BLaER1 treated with 17β-estradiol and CSF1 and Interleukin-3, amounts not matched to agents 10 nM and 100 nM (cell line): ENCODE results near the gene PAOX.

ENCODE experiments used
- H3K27ac ChIP-seq, 11 experiments: shearing (Covaris generic); formaldehyde crosslinking; 2 replicates each; pipeline ENCODE4 v1.8.1; 2022
- H3K27me3 ChIP-seq, 11 experiments: shearing (Covaris generic); formaldehyde crosslinking; 2 replicates each; pipeline ENCODE4 v1.8.1; 2022
- H3K36me3 ChIP-seq, 11 experiments: shearing (Covaris generic); formaldehyde crosslinking; 2 replicates each; pipeline ENCODE4 v1.8.1; 2022
- H3K4me1 ChIP-seq, 10 experiments: shearing (Covaris generic); formaldehyde crosslinking; 2 replicates each; pipeline ENCODE4 v1.8.1; 2022
- H3K4me2 ChIP-seq, 11 experiments: shearing (Covaris generic); formaldehyde crosslinking; 2 replicates each; pipeline ENCODE4 v1.8.1; 2022
- H3K4me3 ChIP-seq, 10 experiments: shearing (Covaris generic); formaldehyde crosslinking; 2 replicates each; pipeline ENCODE4 v1.8.1; 2022
- H3K9ac ChIP-seq, 11 experiments: shearing (Covaris generic); formaldehyde crosslinking; 2 replicates each; pipeline ENCODE4 v1.8.1; 2022
- H3K9me3 ChIP-seq, 11 experiments: shearing (Covaris generic); formaldehyde crosslinking; replicated peaks in 1 of 11; 2 replicates each; pipeline ENCODE4 v1.8.1; 2022
- H4K20me1 ChIP-seq, 11 experiments: shearing (Covaris generic); formaldehyde crosslinking; 2 replicates each; pipeline ENCODE4 v1.8.1; 2022
- Cebpa-rat ChIP-seq, 11 experiments: shearing (Covaris generic); IDR thresholded peaks; 2 replicates each; pipeline ENCODE4 v1.8.1; 2022

PAOX gene

DNA sequence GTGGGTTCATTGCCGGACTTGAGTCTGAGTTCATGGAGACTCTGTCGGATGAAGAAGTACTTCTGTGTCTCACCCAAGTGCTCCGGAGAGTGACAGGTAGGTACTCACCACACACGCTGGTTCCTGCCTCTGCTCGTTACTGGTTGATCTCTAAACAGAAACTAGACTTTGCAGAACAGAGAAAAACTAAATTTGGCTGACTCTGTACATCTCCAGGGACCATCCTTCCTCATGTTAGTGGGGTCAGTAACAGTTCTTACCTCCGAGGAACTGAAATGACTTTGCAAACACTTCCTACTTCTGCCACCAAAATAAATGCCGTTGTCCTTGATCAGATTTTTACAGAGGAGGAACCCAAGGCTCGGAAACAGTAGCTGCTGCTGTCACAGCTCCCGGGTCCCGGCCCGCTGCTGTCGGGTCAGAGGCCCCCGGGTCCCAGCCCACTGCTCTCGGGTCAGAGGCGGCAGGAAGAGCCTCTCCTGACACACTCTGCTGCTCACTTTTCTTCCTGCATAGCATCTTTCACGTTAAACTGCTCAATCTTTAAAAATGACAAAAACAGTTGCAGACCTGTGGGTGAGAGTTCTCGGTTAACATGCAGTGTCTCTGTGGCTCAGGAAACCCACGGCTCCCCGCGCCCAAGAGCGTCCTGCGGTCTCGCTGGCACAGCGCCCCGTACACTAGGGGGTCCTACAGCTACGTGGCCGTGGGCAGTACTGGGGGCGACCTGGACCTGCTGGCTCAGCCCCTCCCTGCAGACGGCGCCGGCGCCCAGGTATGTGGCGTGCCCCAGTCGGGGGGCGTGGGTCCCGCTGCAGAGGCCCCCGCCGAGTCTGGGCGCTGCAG is 10.1 kb downstream of the PAOX start:
- Histone ChIP-seq H3K4me2 (peak overlapping the region; percentile 95 to 100 (median 100)), H3K36me3 (peaks cover 0 to 4% (median 0%) of the 10 kb centered on the region in 11 experiments; a peak in 1 of 22 replicates), H3K9me3 (no peaks in the 10 kb centered on the region), H3K9ac (peak overlapping the region; percentile 69 to 88 (median 82)), H3K4me3 (peak overlapping the region; percentile 54 to 78 (median 72)), H4K20me1 (no peaks in the 10 kb centered on the region), H3K27me3 (no peaks in the 10 kb centered on the region), H3K27ac (peak overlapping the region; percentile 23 to 92 (median 85); a peak in 21 of 22 replicates), H3K4me1 (peaks cover 51 to 78% (median 68%) of the 10 kb centered on the region in 10 experiments)
- TF ChIP-seq Cebpa-rat (IDR thresholded peaks at IDR 0.05) = no peak

DNA sequence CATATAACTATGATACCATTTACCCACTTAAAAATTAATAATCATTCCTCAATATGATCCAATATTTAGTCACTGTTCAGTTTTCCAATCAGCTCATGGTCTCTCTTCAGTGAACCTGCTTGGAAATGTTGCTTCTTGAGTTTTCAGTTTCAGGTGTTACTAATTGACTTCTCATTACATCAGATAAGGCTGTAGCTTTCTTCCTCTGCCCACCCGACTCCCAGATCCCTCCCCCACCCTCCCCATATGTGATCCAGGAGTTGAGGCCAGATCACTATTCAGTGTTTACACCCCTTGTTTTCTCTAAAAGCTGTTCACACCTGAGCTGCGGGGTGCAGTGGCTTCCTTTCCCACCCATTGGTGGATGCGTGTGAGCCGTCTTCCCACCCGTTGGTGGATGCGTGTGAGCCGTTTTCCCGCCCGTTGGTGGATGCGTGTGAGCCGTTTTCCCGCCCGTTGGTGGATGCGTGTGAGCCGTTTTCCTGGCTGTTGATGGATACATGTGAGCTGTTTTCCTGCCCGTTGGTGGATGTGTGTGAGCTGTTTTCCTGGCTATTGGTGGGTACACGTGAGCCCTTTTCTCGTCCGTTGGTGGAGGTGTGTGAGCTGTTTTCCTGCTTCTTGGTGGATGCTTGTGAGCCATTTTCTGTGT is 11.7 kb downstream of the PAOX start:
- Histone ChIP-seq H4K20me1 (peaks cover 0 to 8% (median 0%) of the 10 kb centered on the region in 11 experiments; a peak in 4 of 22 replicates), H3K9me3 (no peaks in the 10 kb centered on the region), H3K27ac (peak overlapping the region in 8 of 11 experiments; percentile 62 to 92 (median 86); a peak in 16 of 22 replicates), H3K4me3 (peak overlapping the region in 5 of 10 experiments; percentile 12 to 78 (median 72); a peak in 5 of 20 replicates), H3K9ac (peak overlapping the region in 7 of 11 experiments; percentile 36 to 88 (median 82); a peak in 11 of 22 replicates), H3K27me3 (no peaks in the 10 kb centered on the region), H3K36me3 (peaks cover 0 to 4% (median 3%) of the 10 kb centered on the region in 11 experiments; a peak in 14 of 22 replicates), H3K4me2 (peak overlapping the region; percentile 78 to 100 (median 100)), H3K4me1 (peaks cover 62 to 79% (median 72%) of the 10 kb centered on the region in 10 experiments)
- no peak for TF ChIP-seq Cebpa-rat (IDR thresholded peaks at IDR 0.05)

- Histone ChIP-seq H3K4me1 (peaks cover 67 to 84% (median 77%) of the 10 kb centered on the region in 10 experiments), H3K4me3 (0 out of 20 replicates have a peak overlapping the region, but pooled peaks of 1 of the 10 experiments have one; percentile 12), H3K27me3 (no peaks in the 10 kb centered on the region), H3K4me2 (peak overlapping the region; percentile 62 to 100 (median 100); a peak in 21 of 22 replicates), H3K9ac (peak overlapping the region in 7 of 11 experiments; percentile 17 to 82 (median 37); a peak in 11 of 22 replicates), H3K36me3 (peaks cover 3 to 10% (median 8%) of the 10 kb centered on the region in 11 experiments; a peak in 19 of 22 replicates), H3K9me3 (no peaks in the 10 kb centered on the region), H3K27ac (peak overlapping the region in 8 of 11 experiments; percentile 24 to 90 (median 84); a peak in 15 of 22 replicates), H4K20me1 (peaks cover 0 to 9% (median 0%) of the 10 kb centered on the region in 11 experiments; a peak in 5 of 22 replicates)
- TF ChIP-seq Cebpa-rat (IDR thresholded peaks at IDR 0.05) = no peak
Observed at GRCh38 chr10:133391249-133391635, 12.2 kb downstream of the PAOX start.

GRCh38 chr10:133391761-133392518 is 12.9 kb downstream of the PAOX start:
- Histone ChIP-seq H3K4me2 (peak overlapping the region; percentile 94 to 100 (median 100)), H3K9ac (peak overlapping the region in 7 of 11 experiments; percentile 29 to 82 (median 37); a peak in 11 of 22 replicates), H3K27ac (peak overlapping the region in 8 of 11 experiments; percentile 24 to 96 (median 84); a peak in 16 of 22 replicates), H3K4me3 (no peak overlapping the region), H4K20me1 (peaks cover 0 to 15% (median under 1%) of the 10 kb centered on the region in 11 experiments; a peak in 6 of 22 replicates), H3K4me1 (peaks cover 69 to 88% (median 82%) of the 10 kb centered on the region in 10 experiments), H3K9me3 (no peaks in the 10 kb centered on the region), H3K27me3 (no peaks in the 10 kb centered on the region), H3K36me3 (peaks cover 10 to 17% (median 15%) of the 10 kb centered on the region in 11 experiments; a peak in 19 of 22 replicates)
- TF ChIP-seq Cebpa-rat (IDR thresholded peaks at IDR 0.05) = no peak

- TF ChIP-seq Cebpa-rat (IDR thresholded peaks at IDR 0.05) = no peak
- Histone ChIP-seq H3K4me1 (peaks cover 64 to 77% (median 73%) of the 10 kb centered on the region in 10 experiments), H3K27me3 (no peaks in the 10 kb centered on the region), H3K4me2 (peak overlapping the region; percentile 88 to 100 (median 98)), H4K20me1 (peaks cover 0 to 29% (median 6%) of the 10 kb centered on the region in 11 experiments; a peak in 9 of 22 replicates), H3K4me3 (peak overlapping the region; percentile 80 to 94 (median 88)), H3K27ac (peak overlapping the region in 10 of 11 experiments; percentile 91 to 96 (median 95); a peak in 21 of 22 replicates), H3K36me3 (peaks cover 24 to 32% (median 29%) of the 10 kb centered on the region in 11 experiments), H3K9me3 (no peaks in the 10 kb centered on the region), H3K9ac (peak overlapping the region; percentile 93 to 98 (median 95); a peak in 21 of 22 replicates)
Observed at GRCh38 chr10:133393401-133394063, 14.5 kb downstream of the PAOX start.

- TF ChIP-seq Cebpa-rat (IDR thresholded peaks at IDR 0.05) = no peak
- H3K4me3 ChIP-seq = peak within 1 kb of the TSS; percentile 80 to 94 (median 88)
- no peaks in the 10 kb centered on the region for H3K27me3 ChIP-seq
- H4K20me1 ChIP-seq = peaks cover 0 to 35% (median 9%) of the 10 kb centered on the region in 11 experiments; a peak in 12 of 22 replicates
- H3K9me3 ChIP-seq = no peaks in the 10 kb centered on the region
- H3K27ac ChIP-seq = peak within 1 kb of the TSS; percentile 88 to 96 (median 95)
- peaks cover 60 to 73% (median 69%) of the 10 kb centered on the region in 10 experiments for H3K4me1 ChIP-seq
- H3K36me3 ChIP-seq = peaks cover 30 to 39% (median 36%) of the 10 kb centered on the region in 11 experiments
- peak within 1 kb of the TSS; percentile 94 to 100 (median 98) for H3K4me2 ChIP-seq
- peak within 1 kb of the TSS; percentile 93 to 98 (median 95) for H3K9ac ChIP-seq
Observed at GRCh38 chr10:133394064-133394663, 15.1 kb downstream of the PAOX start, which contains the start of gene MTG1. Gene MTG1, plus strand, starts transcription at chr10:133394157. Its CDS starts 64 bp downstream, at chr10:133394221.

DNA sequence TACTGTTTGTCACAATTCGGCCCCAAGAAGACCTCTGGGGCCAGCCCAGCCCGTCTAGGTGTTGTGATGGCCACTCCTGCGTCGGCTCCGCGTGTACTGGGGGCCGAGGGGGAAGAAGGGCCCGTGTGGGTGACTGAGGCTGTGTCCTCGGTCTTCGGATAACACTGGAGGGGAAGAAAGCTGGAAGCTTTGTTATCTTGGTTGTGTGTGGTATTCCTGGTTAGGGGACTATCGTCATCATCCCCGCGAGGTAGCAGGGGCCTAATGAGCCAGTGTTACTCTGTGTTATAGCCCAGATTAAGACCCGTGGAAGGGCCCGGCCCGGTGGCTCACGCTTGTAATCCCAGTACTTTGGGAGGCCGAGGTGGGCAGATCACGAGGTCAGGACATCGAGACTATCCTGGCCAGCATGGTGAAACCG is 15.7 kb downstream of the PAOX start:
- peak overlapping the region; percentile 80 to 94 (median 88) for H3K4me3 ChIP-seq
- H4K20me1 ChIP-seq = peaks cover 0 to 40% (median 12%) of the 10 kb centered on the region in 11 experiments; a peak in 12 of 22 replicates
- H3K9me3 ChIP-seq = no peaks in the 10 kb centered on the region
- peaks cover 37 to 45% (median 42%) of the 10 kb centered on the region in 11 experiments for H3K36me3 ChIP-seq
- H3K27ac ChIP-seq = peak overlapping the region; percentile 88 to 96 (median 95)
- no peak for TF ChIP-seq Cebpa-rat (IDR thresholded peaks at IDR 0.05)
- H3K4me2 ChIP-seq = peak overlapping the region; percentile 92 to 100 (median 98)
- H3K27me3 ChIP-seq = no peaks in the 10 kb centered on the region
- peaks cover 53 to 67% (median 63%) of the 10 kb centered on the region in 10 experiments for H3K4me1 ChIP-seq
- peak overlapping the region; percentile 93 to 98 (median 95) for H3K9ac ChIP-seq
